GM19467 (cell line): Measurements from ENCODE around the gene OSBPL6.
A peak's percentile ranks its signal among the peaks of the same experiment; 100 is the strongest.
"Not testable (repeated sequence)": the region's sequence is repeated elsewhere in the genome, so short reads cannot be mapped to it uniquely, and the experiment has no call there.

ENCODE experiments used
- ATAC-seq: cut with Tn5 transposase; IDR thresholded peaks from one replicate; pipeline ENCODE4 v1.9.1; 2021; ENCODE audit warnings: mild to moderate bottlenecking, moderate library complexity; ENCODE audit not compliant: unreplicated experiment

OSBPL6 gene

DNA sequence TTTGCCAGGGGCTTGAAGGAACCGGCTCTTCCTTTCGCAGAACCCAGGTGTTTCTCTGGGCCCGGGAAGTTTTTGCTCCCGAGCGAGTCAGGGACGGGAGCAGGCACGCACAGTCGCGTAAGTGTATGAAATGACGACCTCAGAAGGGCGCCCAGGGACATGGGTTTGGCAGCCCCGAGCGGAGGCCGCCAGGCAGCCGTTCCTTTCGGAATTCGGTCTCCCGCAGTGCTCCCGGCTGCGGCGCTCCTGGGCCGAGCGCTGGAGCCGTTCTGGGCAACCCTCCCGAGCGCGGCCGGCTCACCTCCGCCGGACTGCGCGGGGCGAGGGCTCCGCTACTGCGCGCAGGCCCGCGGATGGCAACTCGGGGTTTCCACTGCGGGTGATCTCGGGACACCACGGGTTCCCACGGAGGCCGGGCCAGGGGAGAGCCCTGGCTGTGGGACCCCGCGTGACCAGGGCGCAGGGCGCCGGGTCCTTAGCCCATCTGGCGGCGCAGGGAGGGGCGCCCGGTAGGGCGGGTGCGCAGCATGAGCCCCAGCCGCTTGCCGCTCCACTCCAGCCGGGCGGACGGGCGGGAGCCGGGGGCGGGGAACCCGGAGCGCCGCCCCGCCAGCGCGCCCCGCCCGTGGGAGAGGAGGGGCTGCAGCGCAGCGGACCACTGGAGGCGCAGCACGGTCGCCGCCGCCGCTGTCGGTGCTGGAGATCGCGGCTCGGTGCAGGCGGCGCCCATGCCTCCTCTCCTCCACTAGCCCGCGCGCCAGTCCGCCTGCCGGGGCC lies at the start of gene OSBPL6:
Gene OSBPL6, plus strand, starts transcription at position 690 of the 777 bp plus-strand sequence. CDS start 111,673 bp downstream, outside the sequence.
- peak; percentile 89 for ATAC-seq

DNA sequence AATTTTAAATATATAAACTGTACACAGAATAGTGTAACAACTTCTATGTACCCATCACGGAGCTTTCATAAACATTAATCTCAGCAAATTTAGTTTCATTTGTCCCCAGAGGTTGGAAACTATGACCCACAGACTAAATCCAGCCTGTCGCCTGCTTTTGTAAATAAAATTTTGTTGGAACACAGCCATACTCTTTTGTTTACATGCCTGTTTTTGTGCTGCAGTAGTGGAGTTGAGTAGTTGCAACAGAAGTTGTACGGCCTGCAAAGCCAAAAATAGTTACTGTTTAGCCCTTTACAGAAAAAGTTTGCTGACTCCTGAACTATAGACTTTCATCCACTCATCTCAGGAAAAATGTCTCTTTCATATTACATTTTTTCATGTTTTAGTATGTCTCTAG lies 42.3 kb upstream of the OSBPL6 start:
- ATAC-seq: no peak

DNA sequence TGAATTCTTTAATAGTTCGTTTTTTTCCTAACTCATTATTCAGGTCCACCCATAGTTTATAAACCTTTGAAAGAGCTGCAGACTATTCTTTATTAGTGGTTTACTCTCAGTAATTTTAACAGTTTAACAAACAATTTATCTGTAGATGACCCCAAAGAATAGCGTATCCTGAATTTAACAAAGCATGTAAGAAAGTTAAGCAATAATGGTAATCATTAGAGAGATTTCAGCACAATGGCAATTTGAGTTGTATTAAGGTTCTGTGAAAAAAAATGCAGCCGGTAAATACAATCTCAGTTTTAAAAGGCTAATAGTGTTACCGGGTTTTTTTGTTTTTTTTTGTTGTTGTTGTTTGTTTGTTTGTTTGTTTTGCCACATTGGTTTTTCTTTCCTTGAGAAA lies 41.8 kb upstream of the OSBPL6 start:
- ATAC-seq: no peak

DNA sequence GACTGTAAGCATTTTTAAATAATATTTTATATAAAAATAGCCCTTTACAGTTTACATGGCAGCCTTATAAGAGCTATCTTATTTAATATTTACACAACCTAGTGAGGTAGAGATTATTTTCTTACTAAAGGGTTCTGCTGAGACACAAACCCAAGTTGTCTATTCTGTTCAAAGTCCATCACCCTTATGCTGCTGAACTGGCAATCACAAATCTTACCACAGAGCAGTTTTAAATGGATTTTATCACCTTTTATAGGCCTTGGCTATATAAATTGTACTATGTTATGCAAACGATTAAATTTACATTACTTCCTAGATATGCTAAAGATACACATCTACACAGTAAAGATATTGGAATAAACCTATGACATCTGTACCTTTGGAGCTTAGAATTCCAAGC lies 41.3 kb upstream of the OSBPL6 start:
- no peak for ATAC-seq

DNA sequence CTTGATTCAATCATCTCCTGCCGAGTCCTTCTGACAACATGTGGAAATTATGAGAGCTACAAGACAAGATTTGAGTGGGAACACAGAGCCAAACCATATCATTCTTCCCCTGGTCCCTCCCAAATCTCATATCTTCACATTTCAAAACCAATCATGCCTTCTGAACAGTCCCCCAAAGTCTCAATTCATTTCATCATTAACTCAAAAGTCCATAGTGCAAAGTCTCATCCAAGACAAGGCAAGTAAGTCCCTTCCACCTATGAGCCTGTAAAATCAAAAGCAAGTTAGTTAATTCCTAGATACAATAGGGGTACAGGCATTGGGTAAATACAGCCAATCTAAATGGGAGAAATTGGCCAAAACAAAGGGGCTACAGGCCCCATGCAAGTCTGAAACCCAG lies 40.4 kb upstream of the OSBPL6 start:
- ATAC-seq: not testable (repeated sequence)

GRCh38 chr2:178155524-178155923 lies 38.8 kb upstream of the OSBPL6 start:
- no peak for ATAC-seq

DNA sequence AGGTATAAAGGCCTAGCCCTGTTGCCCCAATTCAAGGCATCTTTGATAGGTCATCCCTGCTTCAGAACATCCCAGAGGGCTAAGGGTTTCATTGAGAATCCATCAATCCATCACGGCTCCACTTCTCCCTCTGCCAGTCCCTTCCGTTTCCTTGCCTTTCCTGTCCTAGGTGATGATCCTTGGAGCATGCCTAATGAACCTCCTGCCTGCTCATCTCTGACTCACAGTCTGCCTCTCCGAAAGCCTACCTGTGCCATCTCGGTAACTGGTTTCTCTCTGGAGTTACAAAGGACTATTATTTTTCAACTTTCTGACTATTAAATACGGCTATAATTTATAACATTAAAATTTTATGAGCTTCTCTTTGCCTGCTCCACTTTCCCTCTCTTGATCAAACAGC lies 36.7 kb upstream of the OSBPL6 start:
- ATAC-seq: no peak

GRCh38 chr2:178159966-178160365 lies 34.3 kb upstream of the OSBPL6 start:
- ATAC-seq: no peak

- no peak for ATAC-seq
Measured at GRCh38 chr2:178160601-178161000, 33.7 kb upstream of the OSBPL6 start.

- no peak for ATAC-seq
Measured at GRCh38 chr2:178163395-178163794, 30.9 kb upstream of the OSBPL6 start.

DNA sequence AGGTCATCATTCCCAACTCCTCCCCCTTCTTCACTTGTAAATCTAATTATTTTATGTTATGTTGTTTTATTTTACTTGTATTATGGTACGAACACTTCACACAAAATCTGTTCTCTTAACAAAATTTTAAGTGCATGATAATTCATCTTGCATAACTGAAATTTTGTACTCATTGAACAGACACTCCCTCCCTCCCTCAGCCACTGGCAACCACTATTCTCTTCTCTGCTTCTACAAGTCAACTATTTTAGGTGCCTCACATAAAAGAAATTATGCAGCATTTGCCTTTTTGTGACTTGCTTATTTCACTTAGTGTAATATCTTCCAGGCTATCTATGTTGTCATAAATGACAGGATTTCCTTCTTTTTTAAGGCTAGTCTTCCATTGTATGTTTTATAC lies 30.4 kb upstream of the OSBPL6 start:
- ATAC-seq: no peak

DNA sequence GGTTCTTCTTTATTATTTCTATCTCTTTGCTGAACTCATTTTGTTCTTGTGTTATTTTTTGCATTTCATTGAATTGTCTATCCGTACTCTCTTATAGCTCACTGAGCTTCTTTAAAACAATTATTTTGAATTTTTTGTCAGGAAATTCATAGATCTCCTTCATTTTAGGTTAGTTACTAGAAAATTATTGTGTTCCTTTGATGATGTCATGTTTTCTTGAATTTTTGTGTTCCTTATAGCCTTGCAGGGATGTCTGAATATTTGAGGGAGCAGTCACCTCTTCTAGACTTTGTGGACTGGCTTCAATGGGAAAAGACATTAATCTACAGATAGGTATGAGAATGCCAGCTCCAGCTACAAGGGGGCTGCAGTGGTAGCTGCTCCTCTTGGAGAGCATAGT lies 20.7 kb upstream of the OSBPL6 start:
- no peak for ATAC-seq

GRCh38 chr2:178177066-178177679 lies 17.1 kb upstream of the OSBPL6 start:
- no peak for ATAC-seq

DNA sequence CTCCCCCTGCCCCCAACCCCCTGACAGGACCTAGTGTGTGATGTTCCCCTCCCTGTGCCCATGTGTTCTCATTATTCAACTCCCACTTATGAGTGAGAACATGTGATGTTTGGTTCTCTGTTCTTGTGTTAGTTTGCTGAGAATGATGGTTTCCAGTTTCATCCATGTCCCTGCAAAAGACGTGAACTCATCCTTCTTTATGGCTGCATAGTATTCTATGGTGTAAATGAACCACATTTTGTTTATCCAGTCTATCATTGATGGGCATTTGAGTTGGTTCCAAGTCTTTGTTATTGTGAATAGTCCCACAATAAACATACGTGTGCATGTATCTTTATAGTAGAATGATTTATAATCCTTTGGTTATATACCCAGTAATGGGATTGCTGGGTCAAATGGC lies 13.7 kb upstream of the OSBPL6 start:
- ATAC-seq: not testable (repeated sequence)

DNA sequence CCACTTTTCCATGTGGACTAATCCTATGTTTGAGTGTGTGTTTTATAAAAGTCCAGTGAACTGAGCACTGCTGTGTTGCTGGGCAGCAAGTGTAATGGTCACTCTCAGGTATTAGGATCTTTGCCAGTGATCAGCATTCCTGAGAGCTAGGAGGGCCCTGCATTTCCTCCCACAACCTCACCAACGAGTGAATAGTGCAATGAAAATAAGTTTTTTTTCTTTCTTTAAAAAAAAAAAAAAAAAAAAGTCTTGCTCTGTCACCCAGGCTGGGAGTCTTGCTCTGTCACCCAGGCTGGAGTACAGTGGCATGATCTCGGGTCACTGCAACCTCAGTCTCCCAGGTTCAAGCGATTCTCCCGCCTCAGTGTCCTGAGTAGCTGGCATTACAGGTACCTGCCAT lies 6.5 kb upstream of the OSBPL6 start:
- ATAC-seq: no peak

DNA sequence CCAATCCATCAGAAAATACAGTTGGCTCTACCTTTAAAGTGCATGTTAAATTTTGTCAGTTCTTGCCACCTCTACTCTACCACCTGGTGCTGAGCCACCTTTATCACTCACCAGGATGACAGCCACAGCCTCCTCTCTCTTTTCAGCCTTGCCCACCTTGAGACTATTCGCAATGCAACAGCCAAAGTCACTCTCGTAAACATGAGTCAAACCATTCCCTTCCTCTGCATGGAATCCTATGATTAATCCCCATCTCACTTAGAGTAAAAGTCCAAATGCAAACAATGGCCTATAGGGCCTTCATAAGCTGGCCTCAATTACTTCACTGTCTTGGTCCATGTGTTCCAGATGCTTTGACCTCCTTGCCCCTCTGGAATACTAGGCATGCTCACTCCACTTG lies 5.8 kb upstream of the OSBPL6 start:
- no peak for ATAC-seq

- no peak for ATAC-seq
Measured at GRCh38 chr2:178191004-178191508, 3.3 kb upstream of the OSBPL6 start.

DNA sequence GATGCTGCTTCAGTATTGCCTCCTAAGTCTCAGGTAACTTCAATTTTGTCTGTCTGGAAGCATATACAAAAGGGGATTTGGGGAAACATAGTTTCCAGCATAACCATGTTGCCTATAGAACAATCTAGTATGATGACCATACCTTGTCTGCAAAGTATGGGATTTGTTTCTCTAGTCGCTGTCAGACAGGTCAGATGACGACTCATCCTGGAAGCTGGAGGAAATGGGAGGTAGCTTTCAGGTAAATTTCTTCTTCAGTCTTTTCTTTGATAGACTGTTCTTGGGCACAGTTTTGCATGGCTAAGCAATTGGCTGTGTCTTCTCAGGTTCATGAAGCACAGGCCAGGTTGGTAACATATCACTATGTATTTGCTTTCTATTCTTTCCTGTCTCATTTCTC lies 2.8 kb upstream of the OSBPL6 start:
- no peak for ATAC-seq

DNA sequence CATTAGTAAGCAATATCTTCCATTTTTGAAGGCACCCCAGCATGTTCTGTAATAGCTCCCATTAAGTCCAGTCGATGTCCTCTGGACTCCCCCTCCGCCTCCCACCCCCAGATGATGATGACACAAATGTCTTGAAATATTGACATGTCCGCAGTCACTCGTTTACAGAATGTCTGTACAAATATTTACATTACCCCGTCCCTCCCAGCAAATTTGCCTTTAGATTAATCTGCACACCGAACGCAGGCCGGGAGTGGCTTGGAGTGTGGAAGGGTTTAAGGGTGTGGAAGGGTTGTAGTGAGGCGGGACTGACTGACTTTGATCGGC lies 853 bp upstream of the OSBPL6 start:
- no peak for ATAC-seq

GRCh38 chr2:178194600-178195389 lies 483 bp downstream of the OSBPL6 start:
- ATAC-seq: no peak

- no peak for ATAC-seq
Measured at GRCh38 chr2:178195390-178196166, 1.3 kb downstream of the OSBPL6 start.
